Neural crest cell (in vitro differentiated cells): ENCODE measurements around the gene PLEKHG1. TPM values are rescaled to one million over a fixed set of nuclear protein-coding genes. Genes with fewer than 3 reads are reported as not detected.

Experiments used
- DNase-seq: peaks from one replicate; pipeline ENCODE4 v3.0.0; 2021; ENCODE audit warnings: low read depth, mixed read lengths, low spot score
- H3K27ac Mint-ChIP-seq: one replicate; pipeline ENCODE4 v1.8.0; 2021; ENCODE audit warnings: mild to moderate bottlenecking, mixed read lengths; ENCODE audit not compliant: unreplicated experiment
- H3K27me3 Mint-ChIP-seq: 2 replicates; pipeline ENCODE4 v1.8.0; 2021; ENCODE audit warnings: low read depth, mild to moderate bottlenecking, mixed read lengths
- H3K36me3 Mint-ChIP-seq: 2 replicates; pipeline ENCODE4 v1.8.0; 2021; ENCODE audit warnings: low read depth, mild to moderate bottlenecking, mixed read lengths
- H3K4me1 Mint-ChIP-seq: 2 replicates; pipeline ENCODE4 v1.8.0; 2021; ENCODE audit warnings: mixed read lengths
- H3K4me3 Mint-ChIP-seq: one replicate; pipeline ENCODE4 v1.8.0; 2021; ENCODE audit warnings: mild to moderate bottlenecking, mixed read lengths
- H3K9me3 Mint-ChIP-seq: 2 replicates; pipeline ENCODE4 v1.8.0; 2021; ENCODE audit warnings: mixed read lengths
- total RNA-seq: library from RNA; stranded (reverse); gene quantifications from 2 replicates; pipeline ENCODE4 v1.2.1, GENCODE V29; 2021
- TF ChIP-seq, protein P1 (sequence below): fragments of 200-600 bp; sonication (generic); conservative IDR thresholded peaks from 2 replicates; pipeline ENCODE4 v1.5.0; 2021; ENCODE audit warnings: antibody characterized with exemption, mild to moderate bottlenecking

PLEKHG1 gene
- total RNA-seq, 1 donor from 2014 or later, result 25.7 TPM

DNA sequence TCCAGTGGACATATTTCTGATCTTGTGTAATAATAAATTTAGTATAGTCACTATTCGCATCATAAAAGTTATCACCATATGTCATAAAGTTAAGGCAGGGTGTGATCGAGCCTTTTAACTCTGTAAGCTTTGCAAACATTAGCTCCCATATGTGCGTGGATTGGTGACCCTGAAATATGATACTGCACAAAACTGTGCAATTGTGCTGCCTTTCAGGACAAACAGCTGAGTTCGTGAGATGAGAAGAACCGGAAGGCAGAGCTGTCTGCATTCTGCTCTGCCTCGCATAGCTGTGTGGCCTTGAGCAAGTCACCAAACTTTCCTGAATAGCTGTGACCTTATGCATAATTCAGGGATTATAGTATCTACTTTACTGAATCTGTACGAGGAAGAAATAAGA, 3.2 kb upstream of the PLEKHG1 start:
- H3K9me3 Mint-ChIP-seq, result no peaks in the 10 kb centered on the region
- no peak for DNase-seq
- no peaks in the 10 kb centered on the region for H3K36me3 Mint-ChIP-seq
- no peak overlapping the region for H3K4me3 Mint-ChIP-seq
- no peak overlapping the region for H3K27ac Mint-ChIP-seq
- peaks cover 28% of the 10 kb centered on the region for H3K27me3 Mint-ChIP-seq
- peaks cover 21% of the 10 kb centered on the region for H3K4me1 Mint-ChIP-seq
- TF ChIP-seq, protein P1, sequence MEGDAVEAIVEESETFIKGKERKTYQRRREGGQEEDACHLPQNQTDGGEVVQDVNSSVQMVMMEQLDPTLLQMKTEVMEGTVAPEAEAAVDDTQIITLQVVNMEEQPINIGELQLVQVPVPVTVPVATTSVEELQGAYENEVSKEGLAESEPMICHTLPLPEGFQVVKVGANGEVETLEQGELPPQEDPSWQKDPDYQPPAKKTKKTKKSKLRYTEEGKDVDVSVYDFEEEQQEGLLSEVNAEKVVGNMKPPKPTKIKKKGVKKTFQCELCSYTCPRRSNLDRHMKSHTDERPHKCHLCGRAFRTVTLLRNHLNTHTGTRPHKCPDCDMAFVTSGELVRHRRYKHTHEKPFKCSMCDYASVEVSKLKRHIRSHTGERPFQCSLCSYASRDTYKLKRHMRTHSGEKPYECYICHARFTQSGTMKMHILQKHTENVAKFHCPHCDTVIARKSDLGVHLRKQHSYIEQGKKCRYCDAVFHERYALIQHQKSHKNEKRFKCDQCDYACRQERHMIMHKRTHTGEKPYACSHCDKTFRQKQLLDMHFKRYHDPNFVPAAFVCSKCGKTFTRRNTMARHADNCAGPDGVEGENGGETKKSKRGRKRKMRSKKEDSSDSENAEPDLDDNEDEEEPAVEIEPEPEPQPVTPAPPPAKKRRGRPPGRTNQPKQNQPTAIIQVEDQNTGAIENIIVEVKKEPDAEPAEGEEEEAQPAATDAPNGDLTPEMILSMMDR, result no peak

DNA sequence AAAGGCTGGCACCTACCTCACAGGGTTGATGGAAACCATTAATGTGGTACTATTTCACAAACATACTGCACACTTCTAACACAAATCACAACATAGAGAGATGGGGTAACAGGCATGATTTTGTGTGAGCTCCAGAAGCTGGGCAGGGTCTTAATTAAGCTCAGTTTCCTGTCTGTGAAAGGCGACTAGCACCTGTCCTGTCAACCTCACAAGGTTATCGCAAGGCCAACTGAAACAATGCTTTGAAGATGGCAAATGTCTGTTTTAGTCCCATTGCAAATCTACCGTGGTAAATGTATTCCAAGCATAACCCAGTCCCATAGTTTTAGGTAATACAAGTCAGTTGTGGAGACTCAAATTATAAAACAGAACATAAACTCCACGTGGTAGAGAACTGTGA, 1.3 kb upstream of the PLEKHG1 start:
- peaks cover 40% of the 10 kb centered on the region for H3K27me3 Mint-ChIP-seq
- TF ChIP-seq, protein P1, result no peak
- H3K27ac Mint-ChIP-seq, result no peak overlapping the region
- peaks cover 25% of the 10 kb centered on the region for H3K4me1 Mint-ChIP-seq
- DNase-seq, result no peak
- no peaks in the 10 kb centered on the region for H3K36me3 Mint-ChIP-seq
- no peaks in the 10 kb centered on the region for H3K9me3 Mint-ChIP-seq
- H3K4me3 Mint-ChIP-seq, result peak overlapping the region; percentile 88

DNA sequence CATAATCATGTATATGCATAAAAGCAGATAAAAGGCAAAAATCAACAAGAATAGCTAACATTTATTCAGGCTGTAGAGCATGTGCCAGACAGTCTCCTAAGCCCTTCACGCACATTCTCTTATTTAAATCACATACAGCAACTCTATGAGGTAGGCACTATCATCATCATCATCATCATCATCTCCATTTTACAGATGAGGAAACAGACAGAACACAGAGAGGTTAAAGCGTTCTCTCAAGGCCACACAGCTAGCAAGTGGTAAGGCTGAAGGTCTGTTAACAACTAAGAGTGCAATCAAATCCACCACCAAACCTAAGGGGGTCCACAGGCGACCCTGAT, 857 bp upstream of the PLEKHG1 start:
- no peaks in the 10 kb centered on the region for H3K36me3 Mint-ChIP-seq
- H3K27me3 Mint-ChIP-seq, result peaks cover 40% of the 10 kb centered on the region
- peak overlapping the region; percentile 88 for H3K4me3 Mint-ChIP-seq
- H3K9me3 Mint-ChIP-seq, result no peaks in the 10 kb centered on the region
- no peak for DNase-seq
- TF ChIP-seq, protein P1, result no peak
- H3K4me1 Mint-ChIP-seq, result peaks cover 25% of the 10 kb centered on the region
- no peak overlapping the region for H3K27ac Mint-ChIP-seq

DNA sequence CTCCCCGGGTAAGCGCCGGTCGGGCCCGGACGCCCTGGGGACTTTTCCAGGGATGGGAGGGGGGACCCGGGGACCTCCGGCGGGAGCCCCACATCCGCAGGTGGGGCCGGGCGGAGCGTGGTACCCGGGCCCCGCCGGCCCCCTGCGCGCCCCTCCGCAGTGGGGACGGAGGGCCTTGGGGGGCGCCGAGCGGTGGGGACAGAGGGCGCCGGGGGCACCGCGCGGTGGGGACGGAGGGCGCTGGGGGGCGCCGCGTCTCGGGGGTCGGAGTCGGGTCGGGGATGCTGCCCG, 270 bp downstream of the PLEKHG1 start:
- Mint-ChIP-seq H3K4me3 (no peak overlapping the region), H3K27ac (no peak overlapping the region), H3K9me3 (no peaks in the 10 kb centered on the region), H3K27me3 (peaks cover 40% of the 10 kb centered on the region), H3K36me3 (no peaks in the 10 kb centered on the region), H3K4me1 (peaks cover 25% of the 10 kb centered on the region)
- TF ChIP-seq, protein P1, result no peak
- DNase-seq, result no peak

DNA sequence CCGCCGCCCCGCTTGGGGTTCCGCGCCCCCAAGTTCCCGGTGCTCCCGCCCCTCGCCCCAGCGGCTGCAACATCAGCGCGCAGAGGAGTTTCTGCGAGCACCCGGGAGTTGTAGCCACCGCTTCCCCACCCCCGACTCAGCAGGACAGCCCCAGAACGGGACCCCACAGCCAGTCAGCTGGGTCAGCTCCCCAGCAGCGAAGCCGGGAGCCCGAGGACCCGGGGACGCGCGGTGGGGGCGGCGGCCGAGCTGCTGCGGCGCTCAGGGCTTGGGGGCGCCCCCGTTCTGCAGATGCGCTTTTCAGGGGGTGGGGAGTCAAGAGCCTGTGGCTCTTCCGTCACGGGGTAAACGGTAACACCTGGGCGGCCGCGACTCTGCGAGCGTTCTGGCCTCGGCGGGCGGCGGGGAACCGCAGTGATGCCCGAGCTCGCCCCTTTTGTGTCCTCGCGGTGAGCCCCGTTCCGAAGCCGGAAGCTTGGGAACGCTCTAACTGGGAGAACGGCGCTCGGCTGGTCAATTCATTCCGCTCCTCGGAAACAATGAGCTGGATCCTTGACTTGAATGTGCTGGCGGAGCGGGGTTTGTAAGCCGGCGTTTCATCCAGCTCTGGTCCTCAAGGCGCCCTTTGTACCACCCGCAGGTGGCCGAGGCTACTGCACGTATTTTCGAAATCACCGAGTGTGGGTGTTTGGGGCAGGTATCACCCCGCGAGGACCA, 774 bp downstream of the PLEKHG1 start:
- peaks cover 40% of the 10 kb centered on the region for H3K27me3 Mint-ChIP-seq
- H3K27ac Mint-ChIP-seq, result peak overlapping the region; percentile 89
- H3K4me3 Mint-ChIP-seq, result peak overlapping the region; percentile 99
- DNase-seq, result peak; percentile 68
- H3K36me3 Mint-ChIP-seq, result no peaks in the 10 kb centered on the region
- TF ChIP-seq, protein P1, result peak; percentile 71
- H3K4me1 Mint-ChIP-seq, result peaks cover 25% of the 10 kb centered on the region
- no peaks in the 10 kb centered on the region for H3K9me3 Mint-ChIP-seq
